Measurements from ENCODE around the gene PELI3.
"Not testable (repeated sequence)": the region's sequence is repeated elsewhere in the genome, so short reads cannot be mapped to it uniquely, and the experiment has no call there.

DNA sequence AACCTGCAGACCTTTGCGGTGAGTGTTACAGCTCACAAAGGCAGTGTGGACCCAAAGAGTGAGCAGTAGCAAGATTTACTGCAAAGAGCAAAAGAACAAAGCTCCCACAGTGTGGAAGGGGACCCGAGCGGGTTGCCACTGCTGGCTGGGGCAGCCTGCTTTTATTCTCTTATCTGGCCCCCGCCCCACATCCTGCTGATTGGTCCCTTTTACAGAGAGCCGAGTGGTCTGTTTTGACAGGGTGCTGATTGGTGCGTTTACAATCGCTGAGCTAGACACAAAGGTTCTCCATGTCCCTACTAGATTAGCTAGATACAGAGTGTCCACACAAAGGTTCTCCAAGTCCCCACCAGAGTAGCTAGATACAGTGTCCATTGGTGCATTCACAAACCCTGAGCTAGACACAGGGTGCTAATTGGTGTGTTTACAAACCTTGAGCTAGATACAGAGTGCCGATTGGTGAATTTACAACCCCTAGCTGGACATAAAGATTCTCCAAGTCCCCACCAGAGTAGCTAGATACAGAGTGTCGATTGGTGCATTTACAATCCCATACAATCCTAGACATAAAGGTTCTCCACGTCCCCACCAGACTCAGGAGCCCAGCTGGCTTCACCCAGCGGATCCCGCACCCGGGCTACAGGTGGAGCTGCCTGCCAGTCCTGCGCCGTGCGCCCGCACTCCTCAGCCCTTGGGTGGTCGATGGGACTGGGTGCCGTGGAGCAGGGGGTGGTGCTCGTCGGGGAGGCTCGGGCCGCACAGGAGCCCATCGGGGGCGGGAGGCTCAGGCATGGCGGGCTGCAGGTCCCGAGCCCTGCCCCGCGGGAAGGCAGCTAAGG is 26.4 kb upstream of the PELI3 start:
- TF ChIP-seq, protein P1, sequence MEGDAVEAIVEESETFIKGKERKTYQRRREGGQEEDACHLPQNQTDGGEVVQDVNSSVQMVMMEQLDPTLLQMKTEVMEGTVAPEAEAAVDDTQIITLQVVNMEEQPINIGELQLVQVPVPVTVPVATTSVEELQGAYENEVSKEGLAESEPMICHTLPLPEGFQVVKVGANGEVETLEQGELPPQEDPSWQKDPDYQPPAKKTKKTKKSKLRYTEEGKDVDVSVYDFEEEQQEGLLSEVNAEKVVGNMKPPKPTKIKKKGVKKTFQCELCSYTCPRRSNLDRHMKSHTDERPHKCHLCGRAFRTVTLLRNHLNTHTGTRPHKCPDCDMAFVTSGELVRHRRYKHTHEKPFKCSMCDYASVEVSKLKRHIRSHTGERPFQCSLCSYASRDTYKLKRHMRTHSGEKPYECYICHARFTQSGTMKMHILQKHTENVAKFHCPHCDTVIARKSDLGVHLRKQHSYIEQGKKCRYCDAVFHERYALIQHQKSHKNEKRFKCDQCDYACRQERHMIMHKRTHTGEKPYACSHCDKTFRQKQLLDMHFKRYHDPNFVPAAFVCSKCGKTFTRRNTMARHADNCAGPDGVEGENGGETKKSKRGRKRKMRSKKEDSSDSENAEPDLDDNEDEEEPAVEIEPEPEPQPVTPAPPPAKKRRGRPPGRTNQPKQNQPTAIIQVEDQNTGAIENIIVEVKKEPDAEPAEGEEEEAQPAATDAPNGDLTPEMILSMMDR (IDR thresholded peaks at IDR 0.05), result not testable (repeated sequence)
- not testable (repeated sequence) for TF ChIP-seq POLR2A (IDR thresholded peaks at IDR 0.05); POLR2AphosphoS5 (IDR thresholded peaks at IDR 0.05; ENCODE audit: insufficient read depth in 1 of 2, low read depth in 1 of 2)

Data from vagina (tissue), 2 donors.